SK-N-SH treated with all-trans-retinoic acid at 6 μM for 48 hours (cell line): ENCODE results near the gene GSG1.

Experiments
- ATAC-seq: fragments of 200-7000 bp; cut with Tn5 transposase; 3 replicates; pipeline ENCODE4 v1.9.1; 2020; ENCODE audit warnings: mild to moderate bottlenecking, moderate library complexity
- ARNTL ChIP-seq: fragments of 450-650 bp; formaldehyde crosslinking; IDR thresholded peaks from 2 replicates; pipeline ENCODE4 v1.5.0; 2020; ENCODE audit warnings: low read depth, mild to moderate bottlenecking, moderate library complexity, borderline replicate concordance
- BACH2 ChIP-seq: fragments of 250-450 bp; sonication (Bioruptor Pico); IDR thresholded peaks from 2 replicates; pipeline ENCODE4 v1.9.0; 2021; ENCODE audit warnings: mild to moderate bottlenecking, borderline replicate concordance
- CSDC2 ChIP-seq: fragments of 250-450 bp; sonication (Bioruptor Pico); IDR thresholded peaks from 2 replicates; pipeline ENCODE4 v1.5.0; 2020; ENCODE audit warnings: mild to moderate bottlenecking, moderate library complexity
- CSRNP3 ChIP-seq: fragments of 250-450 bp; sonication (Bioruptor Pico); IDR thresholded peaks from 2 replicates; pipeline ENCODE4 v1.5.1; 2021; ENCODE audit warnings: mild to moderate bottlenecking, moderate library complexity
- GLIS3 ChIP-seq: fragments of 250-450 bp; sonication (Bioruptor Pico); IDR thresholded peaks from 2 replicates; pipeline ENCODE4 v1.5.0; 2020; ENCODE audit warnings: mild to moderate bottlenecking, moderate library complexity
- ISL1 ChIP-seq: fragments of 250-450 bp; sonication (Bioruptor Pico); IDR thresholded peaks from 2 replicates; pipeline ENCODE4 v2.1.2; 2022; ENCODE audit warnings: mild to moderate bottlenecking, moderate library complexity
- OSR1 ChIP-seq: fragments of 250-450 bp; sonication (Bioruptor Pico); IDR thresholded peaks from 2 replicates; pipeline ENCODE4 v1.8.0; 2022; ENCODE audit warnings: moderate library complexity, mild to moderate bottlenecking, inconsistent platforms
- PATZ1 ChIP-seq: fragments of 250-450 bp; sonication (Bioruptor Pico); IDR thresholded peaks from 2 replicates; pipeline ENCODE4 v1.8.0; 2020; ENCODE audit warnings: mild to moderate bottlenecking, moderate library complexity, borderline replicate concordance
- POU6F1 ChIP-seq: fragments of 250-450 bp; sonication (Bioruptor Pico); IDR thresholded peaks from 2 replicates; pipeline ENCODE4 v1.8.0; 2021; ENCODE audit warnings: low read depth, mild to moderate bottlenecking, moderate library complexity, borderline replicate concordance
- PPARA ChIP-seq: fragments of 250-450 bp; sonication (Bioruptor Pico); IDR thresholded peaks from 2 replicates; pipeline ENCODE4 v1.5.0; 2020; ENCODE audit warnings: mild to moderate bottlenecking, borderline replicate concordance
- RARB ChIP-seq: fragments of 250-450 bp; sonication (Bioruptor Pico); IDR thresholded peaks from 2 replicates; pipeline ENCODE4 v1.8.0; 2021; ENCODE audit warnings: mild to moderate bottlenecking, moderate library complexity
- SNAI2 ChIP-seq: fragments of 250-450 bp; sonication (Bioruptor Pico); IDR thresholded peaks from 2 replicates; pipeline ENCODE4 v1.5.0; 2020; ENCODE audit warnings: mild to moderate bottlenecking, moderate library complexity
- TCF4 ChIP-seq: fragments of 250-450 bp; sonication (Bioruptor Pico); IDR thresholded peaks from 2 replicates; pipeline ENCODE4 v1.8.0; 2021; ENCODE audit warnings: mild to moderate bottlenecking, moderate library complexity, borderline replicate concordance
- TOX ChIP-seq: fragments of 250-450 bp; sonication (Bioruptor Pico); IDR thresholded peaks from 2 replicates; pipeline ENCODE4 v1.8.0; 2021; ENCODE audit warnings: mild to moderate bottlenecking, moderate library complexity, borderline replicate concordance
- TSHZ2 ChIP-seq: fragments of 250-450 bp; sonication (Bioruptor Pico); IDR thresholded peaks from 2 replicates; pipeline ENCODE4 v1.5.0; 2020; ENCODE audit warnings: mild to moderate bottlenecking, moderate library complexity
- ZFP3 ChIP-seq: fragments of 250-450 bp; sonication (Bioruptor Pico); IDR thresholded peaks from 2 replicates; pipeline ENCODE4 v1.5.0; 2020; ENCODE audit warnings: mild to moderate bottlenecking, moderate library complexity
- ZNF565 ChIP-seq: fragments of 450-650 bp; formaldehyde crosslinking; conservative IDR thresholded peaks from 2 replicates; pipeline ENCODE4 v1.5.0; 2020; ENCODE audit warnings: low read depth, mild to moderate bottlenecking, moderate library complexity
- ZNF70 ChIP-seq: fragments of 450-650 bp; formaldehyde crosslinking; IDR thresholded peaks from 2 replicates; pipeline ENCODE4 v1.5.0; 2020; ENCODE audit warnings: mild to moderate bottlenecking, moderate library complexity
- ZNF8 ChIP-seq: fragments of 450-650 bp; formaldehyde crosslinking; IDR thresholded peaks from 2 replicates; pipeline ENCODE4 v1.5.0; 2020; ENCODE audit warnings: mild to moderate bottlenecking, moderate library complexity

The GSG1 gene

GRCh38 chr12:13067322-13067721 is 36.1 kb downstream of the GSG1 start (continued):
- TF ChIP-seq POU6F1 (CRISPR knock-in tag) (no peak), PATZ1 (no peak), CSRNP3 (CRISPR knock-in tag) (no peak), ZNF565 (CRISPR knock-in tag) (no peak)

- TF ChIP-seq ISL1 (CRISPR knock-in tag) (no peak), POU6F1 (CRISPR knock-in tag) (no peak), BACH2 (CRISPR knock-in tag) (no peak), PPARA (CRISPR knock-in tag) (no peak), SNAI2 (CRISPR knock-in tag) (no peak), ZFP3 (CRISPR knock-in tag) (no peak), GLIS3 (CRISPR knock-in tag) (no peak), TOX (CRISPR knock-in tag) (no peak), ARNTL (CRISPR knock-in tag) (no peak), TCF4 (CRISPR knock-in tag) (no peak), ZNF70 (CRISPR knock-in tag) (no peak), RARB (CRISPR knock-in tag) (no peak)
- ATAC-seq, result no peak
These were observed 37.0 kb downstream of the GSG1 start for GRCh38 chr12:13066459-13066858.

GRCh38 chr12:13066014-13066413 is 37.5 kb downstream of the GSG1 start:
- TF ChIP-seq RARB (CRISPR knock-in tag), result no peak
- TF ChIP-seq ARNTL (CRISPR knock-in tag), result no peak
- TF ChIP-seq BACH2 (CRISPR knock-in tag), result no peak
- TF ChIP-seq TSHZ2, result no peak
- TF ChIP-seq POU6F1 (CRISPR knock-in tag), result no peak
- no peak for TF ChIP-seq ZNF565 (CRISPR knock-in tag)
- no peak for TF ChIP-seq OSR1 (CRISPR knock-in tag)
- no peak for TF ChIP-seq ZNF70 (CRISPR knock-in tag)
- no peak for TF ChIP-seq TOX (CRISPR knock-in tag)
- no peak for TF ChIP-seq GLIS3 (CRISPR knock-in tag)
- no peak for TF ChIP-seq PATZ1
- TF ChIP-seq TCF4 (CRISPR knock-in tag), result no peak
- TF ChIP-seq CSDC2 (CRISPR knock-in tag), result no peak
- TF ChIP-seq ZNF8 (CRISPR knock-in tag), result no peak
- no peak for TF ChIP-seq SNAI2 (CRISPR knock-in tag)
- ATAC-seq, result no peak
